HG03575 (cell line): ENCODE data around the gene NAT8L.

Experiments used
- ATAC-seq: cut with Tn5 transposase; IDR thresholded peaks from one replicate; pipeline ENCODE4 v1.9.1; 2021; ENCODE audit not compliant: unreplicated experiment, insufficient number of reproducible peaks, low FRiP score; ENCODE audit errors: extremely low read depth

NAT8L gene

DNA sequence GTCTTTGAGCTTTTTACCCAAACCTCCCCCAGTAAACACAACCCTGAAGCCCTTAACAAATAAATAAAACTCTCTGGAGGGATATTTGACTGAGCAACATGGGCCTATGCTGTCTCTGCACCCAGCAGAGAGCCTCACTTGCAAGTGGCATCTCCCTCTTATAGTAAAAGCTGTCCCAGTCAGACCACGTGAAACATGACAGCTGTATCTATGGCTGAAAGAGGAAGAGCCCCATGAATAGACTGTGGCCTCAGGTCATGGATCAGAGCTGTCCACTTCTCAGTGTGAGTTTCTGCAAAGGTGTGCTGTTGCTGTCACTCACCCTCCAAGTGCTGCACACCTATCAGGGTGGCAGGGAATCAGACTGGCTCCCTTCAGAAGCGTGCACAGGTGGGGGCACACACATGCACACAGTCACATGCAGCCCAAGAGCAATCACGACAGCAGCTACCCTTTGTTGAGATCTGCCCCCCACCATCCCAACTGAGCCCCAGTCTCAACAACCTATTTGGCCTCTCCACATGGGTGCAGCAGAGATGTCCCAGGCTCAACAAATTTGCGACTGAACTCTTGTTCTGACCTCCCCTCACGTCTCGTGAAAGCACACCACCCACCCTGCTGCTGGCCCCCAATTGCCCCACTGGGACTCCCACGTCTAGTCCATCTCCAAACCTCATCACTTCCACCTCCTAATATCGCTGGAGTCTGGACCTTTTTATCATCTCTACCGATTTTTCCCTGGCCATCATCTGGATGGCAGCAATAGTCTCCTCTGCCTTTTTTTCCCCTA lies 45.6 kb downstream of the NAT8L start:
- no peak for ATAC-seq

DNA sequence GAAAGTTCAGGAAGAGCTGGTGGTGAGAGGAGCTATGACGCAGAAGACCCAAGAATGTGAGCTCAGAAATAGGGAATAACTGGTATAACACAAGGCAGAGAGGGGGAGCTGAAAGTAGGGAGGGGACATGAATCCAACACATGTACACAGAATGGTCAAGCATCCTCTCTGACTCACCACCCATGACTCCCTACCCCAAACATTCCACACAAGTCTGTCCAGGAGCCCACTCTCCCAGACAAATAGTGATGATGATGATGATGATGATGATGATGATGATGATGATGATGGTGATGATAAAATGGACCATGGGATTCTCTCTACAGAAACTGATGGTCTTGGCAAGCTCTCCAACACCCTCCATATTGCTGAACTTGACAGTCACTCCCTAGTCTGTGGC lies 46.4 kb downstream of the NAT8L start:
- no peak for ATAC-seq

DNA sequence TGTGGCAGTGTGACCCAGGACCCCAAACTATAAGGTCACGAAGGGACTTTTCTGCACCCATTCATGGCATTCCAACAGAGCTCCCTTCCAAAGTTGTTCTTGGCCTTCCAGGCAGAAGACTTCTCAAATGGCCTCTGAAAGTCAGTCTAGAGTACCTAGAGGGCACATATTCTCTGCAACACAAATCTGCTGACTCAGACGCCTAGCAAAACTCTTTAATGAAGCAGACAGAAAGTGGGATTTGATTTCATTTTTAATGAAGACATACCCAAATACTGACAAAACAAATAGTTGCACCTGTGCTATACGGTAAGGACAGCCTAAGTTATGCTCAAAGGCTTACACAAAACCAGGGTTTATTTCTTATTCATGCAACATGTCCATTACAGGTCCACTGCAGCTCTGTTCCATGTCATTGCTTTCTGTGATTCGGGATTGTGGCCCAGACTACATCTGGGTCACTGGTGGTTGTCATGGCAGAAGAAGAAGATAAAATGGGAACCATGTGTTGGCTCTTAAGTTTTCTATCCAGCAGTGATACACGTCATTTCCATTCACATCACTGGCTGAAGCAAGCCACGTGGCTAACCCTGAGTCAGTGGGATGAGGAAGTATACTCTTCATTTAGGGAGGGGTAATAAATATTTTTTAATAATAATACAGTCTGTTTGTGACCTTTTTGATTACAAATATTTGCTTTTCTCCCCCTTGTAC lies 57.7 kb downstream of the NAT8L start:
- no peak for ATAC-seq
